Measurements from ENCODE around the gene BCAR1. TPM values are rescaled to one million over a fixed set of nuclear protein-coding genes. Genes with fewer than 3 reads are reported as not detected.

The BCAR1 gene
- polyA plus RNA-seq, 2 of the 4 experiments (the other 2 are of a cell fraction), result 10.2 to 35.8 TPM

DNA sequence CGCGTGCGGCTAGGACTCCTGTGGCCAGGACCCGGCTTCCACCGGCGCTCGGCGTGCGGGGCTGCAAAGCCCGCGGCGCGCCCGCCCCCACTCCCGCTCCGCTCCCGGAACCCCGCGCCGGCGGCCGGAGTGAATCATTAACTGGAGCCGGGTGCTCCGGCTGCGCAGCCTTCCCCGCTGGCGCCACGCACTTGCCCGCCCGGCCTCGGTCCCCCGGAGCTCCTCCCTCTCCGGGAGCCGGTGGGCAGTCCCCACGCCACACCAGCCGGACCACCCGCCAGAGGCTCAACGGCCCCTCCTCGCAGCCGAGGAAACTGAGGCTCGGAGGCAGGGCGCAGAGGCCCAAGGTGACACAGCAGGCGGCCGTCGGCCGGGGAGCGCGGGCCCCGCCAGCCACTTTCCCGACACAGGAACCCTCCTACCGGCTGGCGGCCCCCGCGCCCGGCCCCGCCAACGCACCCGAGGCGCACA, 580 bp downstream of the BCAR1 start:
- POLR2A ChIA-PET, result interaction anchor here (0.6 to 3.4 kb wide), 7 partner anchors 11 to 183 kb away, joined by 3 to 15 read pairs (median 4); partner anchors contain the start of gene CFDP1
- FAIRE-seq (no peak), ATAC-seq (peak; percentile 41 to 51), DNase-seq (ENCODE audit: low read depth in 1 of 2, low spot score in 1 of 2) (peak in 1 of 2 experiments; percentile 91)
- H3K4me3 ChIP-seq, result peak overlapping the region; percentile 74
- no peaks in the 10 kb centered on the region for H3K9me3 ChIP-seq
- WGBS (ENCODE audit: missing lambda C conversion rate), result no CpG with 5 or more reads among the region's 59 CpGs
- H3K4me1 ChIP-seq, result peaks cover 83% of the 10 kb centered on the region
- H3K4me2 ChIP-seq, result peak overlapping the region; percentile 97
- H3K27ac ChIP-seq, result peak overlapping the region; percentile 89 to 99
- CTCF ChIA-PET, result interaction anchor here (0.6 to 11.7 kb wide), 10 partner anchors 11 to 173 kb away, joined by 3 to 139 read pairs (median 4); no protein-coding TSS in a partner anchor
- no peak for TF ChIP-seq FOSL2 (IDR thresholded peaks at IDR 0.05)
- 0 out of 2 replicates have a peak, but pooled peaks have one; percentile 23 for TF ChIP-seq FOSL2 (CRISPR knock-in tag; IDR thresholded peaks at IDR 0.05)
- no peak for TF ChIP-seq HOXA7 (CRISPR knock-in tag; IDR thresholded peaks at IDR 0.05)
- no peak for TF ChIP-seq EP300 (IDR thresholded peaks at IDR 0.05)
- TF ChIP-seq EHF (CRISPR knock-in tag; IDR thresholded peaks at IDR 0.05), result no peak
- TF ChIP-seq RAD21 (conservative IDR thresholded peaks at IDR 0.05 in 1 of 2, IDR thresholded peaks at IDR 0.05 in 1 of 2), result 0 out of 5 replicates have a peak, but pooled peaks of 1 of the 2 experiments have one; percentile 4

DNA sequence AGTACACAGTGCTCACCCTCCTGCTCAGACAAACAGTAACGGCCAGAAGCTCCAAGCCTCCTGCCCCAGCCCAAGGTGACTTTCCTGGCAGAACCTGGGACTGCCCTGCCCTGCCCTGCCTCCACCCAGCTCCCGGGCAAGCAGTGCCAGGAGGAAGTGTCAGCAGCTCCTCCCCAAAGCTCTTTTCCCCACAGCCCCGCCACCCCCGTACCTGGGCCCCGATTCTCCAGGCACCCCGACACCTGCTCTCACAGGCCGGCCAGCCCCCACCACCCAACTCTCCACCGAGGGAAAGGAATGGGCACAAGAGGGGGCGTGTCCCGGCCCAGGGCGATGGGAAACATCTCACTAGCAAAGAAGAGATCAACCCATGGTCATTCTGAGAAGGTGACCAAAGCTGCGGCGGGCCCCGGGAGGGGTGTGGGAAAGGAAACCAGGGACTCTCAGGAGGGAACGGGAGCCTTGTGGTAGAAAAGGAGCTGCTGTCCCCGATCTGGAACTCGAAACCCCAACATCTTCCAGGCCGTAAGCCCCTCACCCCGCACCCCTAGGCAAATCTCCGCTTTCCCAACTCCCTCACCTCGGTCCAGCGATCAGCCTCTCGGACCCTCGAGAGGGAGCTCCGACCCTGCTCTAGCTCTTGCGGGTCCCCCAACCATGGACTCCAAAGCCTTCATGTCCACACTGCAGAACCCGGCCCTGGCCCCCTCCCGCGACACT, 1.2 kb downstream of the BCAR1 start:
- Histone ChIP-seq H3K4me3 (peak overlapping the region; percentile 74), H3K9me3 (no peaks in the 10 kb centered on the region), H3K4me2 (peak overlapping the region; percentile 97), H3K27ac (peak overlapping the region; percentile 89 to 99), H3K4me1 (peaks cover 86% of the 10 kb centered on the region)
- 3% methylated on average over 20 of the region's 29 CpGs for WGBS (ENCODE audit: missing lambda C conversion rate)
- ChIA-PET CTCF (interaction anchor here (0.6 to 11.7 kb wide), 10 partner anchors 12 to 174 kb away, joined by 3 to 139 read pairs (median 4); no protein-coding TSS in a partner anchor), POLR2A (interaction anchor here (0.6 to 3.4 kb wide), 8 partner anchors 11 to 184 kb away, joined by 3 to 15 read pairs (median 4); partner anchors contain the start of gene CFDP1)
- FAIRE-seq, result no peak
- TF ChIP-seq MYC (IDR thresholded peaks at IDR 0.05; ENCODE audit: borderline replicate concordance, low read length) (no peak), CEBPB (IDR thresholded peaks at IDR 0.05) (no peak), RAD21 (conservative IDR thresholded peaks at IDR 0.05 in 1 of 2, IDR thresholded peaks at IDR 0.05 in 1 of 2) (0 out of 5 replicates have a peak, but pooled peaks of 1 of the 2 experiments have one; percentile 8)
- TF ChIP-seq, protein P1, sequence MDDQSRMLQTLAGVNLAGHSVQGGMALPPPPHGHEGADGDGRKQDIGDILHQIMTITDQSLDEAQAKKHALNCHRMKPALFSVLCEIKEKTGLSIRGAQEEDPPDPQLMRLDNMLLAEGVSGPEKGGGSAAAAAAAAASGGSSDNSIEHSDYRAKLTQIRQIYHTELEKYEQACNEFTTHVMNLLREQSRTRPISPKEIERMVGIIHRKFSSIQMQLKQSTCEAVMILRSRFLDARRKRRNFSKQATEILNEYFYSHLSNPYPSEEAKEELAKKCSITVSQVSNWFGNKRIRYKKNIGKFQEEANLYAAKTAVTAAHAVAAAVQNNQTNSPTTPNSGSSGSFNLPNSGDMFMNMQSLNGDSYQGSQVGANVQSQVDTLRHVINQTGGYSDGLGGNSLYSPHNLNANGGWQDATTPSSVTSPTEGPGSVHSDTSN (IDR thresholded peaks at IDR 0.05), result no peak
- TF ChIP-seq, protein P2, sequence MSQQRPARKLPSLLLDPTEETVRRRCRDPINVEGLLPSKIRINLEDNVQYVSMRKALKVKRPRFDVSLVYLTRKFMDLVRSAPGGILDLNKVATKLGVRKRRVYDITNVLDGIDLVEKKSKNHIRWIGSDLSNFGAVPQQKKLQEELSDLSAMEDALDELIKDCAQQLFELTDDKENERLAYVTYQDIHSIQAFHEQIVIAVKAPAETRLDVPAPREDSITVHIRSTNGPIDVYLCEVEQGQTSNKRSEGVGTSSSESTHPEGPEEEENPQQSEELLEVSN (IDR thresholded peaks at IDR 0.05; ENCODE audit: borderline replicate concordance, low read depth), result no peak
- peak; percentile 0 to 1; a peak in 2 of 6 replicates for ATAC-seq
- DNase-seq (ENCODE audit: low read depth in 1 of 2, low spot score in 1 of 2), result peak in 1 of 2 experiments; percentile 63

DNA sequence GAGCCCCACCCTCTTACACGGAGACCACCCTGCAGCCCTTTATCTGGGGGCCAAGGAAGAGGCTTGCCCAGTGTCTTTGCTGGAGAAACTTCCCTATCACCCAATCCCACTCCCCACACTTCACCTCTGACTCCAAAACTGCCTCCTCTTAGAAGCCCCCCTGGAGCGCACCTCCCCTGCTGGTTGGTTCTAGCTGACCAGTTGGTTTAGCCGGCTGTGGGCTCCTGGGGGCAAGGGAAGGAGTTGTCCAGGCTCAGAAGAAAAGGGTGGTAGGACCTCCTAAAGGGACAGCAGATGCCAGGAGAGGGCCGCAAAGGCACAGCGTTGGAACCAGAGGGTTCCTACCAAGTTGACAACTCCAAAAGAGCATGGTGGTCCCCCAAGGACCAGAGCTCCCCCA, 2.0 kb downstream of the BCAR1 start:
- no peak for TF ChIP-seq PHF8 (IDR thresholded peaks at IDR 0.05; ENCODE audit: borderline replicate concordance, low read depth)
- TF ChIP-seq NFE2L2 (conservative IDR thresholded peaks at IDR 0.05; ENCODE audit: low read length), result no peak
- TF ChIP-seq, protein P3, sequence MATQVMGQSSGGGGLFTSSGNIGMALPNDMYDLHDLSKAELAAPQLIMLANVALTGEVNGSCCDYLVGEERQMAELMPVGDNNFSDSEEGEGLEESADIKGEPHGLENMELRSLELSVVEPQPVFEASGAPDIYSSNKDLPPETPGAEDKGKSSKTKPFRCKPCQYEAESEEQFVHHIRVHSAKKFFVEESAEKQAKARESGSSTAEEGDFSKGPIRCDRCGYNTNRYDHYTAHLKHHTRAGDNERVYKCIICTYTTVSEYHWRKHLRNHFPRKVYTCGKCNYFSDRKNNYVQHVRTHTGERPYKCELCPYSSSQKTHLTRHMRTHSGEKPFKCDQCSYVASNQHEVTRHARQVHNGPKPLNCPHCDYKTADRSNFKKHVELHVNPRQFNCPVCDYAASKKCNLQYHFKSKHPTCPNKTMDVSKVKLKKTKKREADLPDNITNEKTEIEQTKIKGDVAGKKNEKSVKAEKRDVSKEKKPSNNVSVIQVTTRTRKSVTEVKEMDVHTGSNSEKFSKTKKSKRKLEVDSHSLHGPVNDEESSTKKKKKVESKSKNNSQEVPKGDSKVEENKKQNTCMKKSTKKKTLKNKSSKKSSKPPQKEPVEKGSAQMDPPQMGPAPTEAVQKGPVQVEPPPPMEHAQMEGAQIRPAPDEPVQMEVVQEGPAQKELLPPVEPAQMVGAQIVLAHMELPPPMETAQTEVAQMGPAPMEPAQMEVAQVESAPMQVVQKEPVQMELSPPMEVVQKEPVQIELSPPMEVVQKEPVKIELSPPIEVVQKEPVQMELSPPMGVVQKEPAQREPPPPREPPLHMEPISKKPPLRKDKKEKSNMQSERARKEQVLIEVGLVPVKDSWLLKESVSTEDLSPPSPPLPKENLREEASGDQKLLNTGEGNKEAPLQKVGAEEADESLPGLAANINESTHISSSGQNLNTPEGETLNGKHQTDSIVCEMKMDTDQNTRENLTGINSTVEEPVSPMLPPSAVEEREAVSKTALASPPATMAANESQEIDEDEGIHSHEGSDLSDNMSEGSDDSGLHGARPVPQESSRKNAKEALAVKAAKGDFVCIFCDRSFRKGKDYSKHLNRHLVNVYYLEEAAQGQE (IDR thresholded peaks at IDR 0.05), result no peak
- TF ChIP-seq FOSB (CRISPR knock-in tag; IDR thresholded peaks at IDR 0.05), result no peak
- TF ChIP-seq HDAC2 (IDR thresholded peaks at IDR 0.05), result no peak
- TF ChIP-seq NPAS2 (CRISPR knock-in tag; IDR thresholded peaks at IDR 0.05; ENCODE audit: borderline replicate concordance), result no peak
- TF ChIP-seq CHD2 (IDR thresholded peaks at IDR 0.05; ENCODE audit: low read length, partially characterized antibody), result no peak
- ChIA-PET POLR2A (interaction anchor here (0.8 to 3.4 kb wide), 2 partner anchors 56 to 136 kb away, joined by 3 to 15 read pairs; no protein-coding TSS in a partner anchor), CTCF (interaction anchor here (1.0 to 11.7 kb wide), 5 partner anchors 11 to 137 kb away, joined by 3 to 139 read pairs (median 6); no protein-coding TSS in a partner anchor)
- Histone ChIP-seq H3K4me1 (peaks cover 86% of the 10 kb centered on the region), H3K4me3 (peak overlapping the region; percentile 74), H3K27ac (peak overlapping the region; percentile 89 to 99; a peak in 4 of 6 replicates), H3K9me3 (no peaks in the 10 kb centered on the region), H3K4me2 (peak overlapping the region; percentile 97)
- WGBS (ENCODE audit: missing lambda C conversion rate), result 66% methylated on average over 5 of the region's 5 CpGs
- no peak for FAIRE-seq
- DNase-seq (ENCODE audit: low read depth in 1 of 2, low spot score in 1 of 2), result no peak
- ATAC-seq, result no peak
